Progenitor cell of endocrine pancreas (in vitro differentiated cells): ENCODE results near the gene CKLF. TPM values are rescaled to one million over a fixed set of nuclear protein-coding genes. Genes with fewer than 3 reads are reported as not detected.

ENCODE experiments used
- DNase-seq: peaks from one replicate; pipeline ENCODE4 v3.0.0; 2021; ENCODE audit warnings: low spot score; ENCODE audit not compliant: unreplicated experiment
- H3K27ac Mint-ChIP-seq: 2 replicates; pipeline ENCODE4 v1.8.0; 2021; ENCODE audit warnings: mild to moderate bottlenecking, moderate library complexity, mixed read lengths
- H3K27me3 Mint-ChIP-seq: 2 replicates; pipeline ENCODE4 v1.8.0; 2021; ENCODE audit warnings: mixed read lengths
- H3K36me3 Mint-ChIP-seq: 2 replicates; pipeline ENCODE4 v1.8.0; 2022; ENCODE audit warnings: mixed read lengths; ENCODE audit not compliant: insufficient read depth
- H3K4me1 Mint-ChIP-seq: 2 replicates; pipeline ENCODE4 v1.8.0; 2021; ENCODE audit warnings: low read depth, mixed read lengths
- H3K4me3 Mint-ChIP-seq: 2 replicates; pipeline ENCODE4 v1.8.0; 2021; ENCODE audit warnings: low read depth, mild to moderate bottlenecking, moderate library complexity, mixed read lengths
- H3K9me3 Mint-ChIP-seq: 2 replicates; pipeline ENCODE4 v1.8.0; 2021; ENCODE audit warnings: low read depth, mixed read lengths
- total RNA-seq: library from RNA; stranded (reverse); gene quantifications from 2 replicates; pipeline ENCODE4 v1.2.1, GENCODE V29; 2021
- TF ChIP-seq, protein P1 (sequence below): fragments of 200-600 bp; sonication (generic); IDR thresholded peaks from one replicate; pipeline ENCODE4 v1.5.0; 2021; ENCODE audit warnings: antibody characterized with exemption, mild to moderate bottlenecking; ENCODE audit not compliant: unreplicated experiment

CKLF gene
- total RNA-seq, 1 donor from 2014 or later, result 35.6 TPM

DNA sequence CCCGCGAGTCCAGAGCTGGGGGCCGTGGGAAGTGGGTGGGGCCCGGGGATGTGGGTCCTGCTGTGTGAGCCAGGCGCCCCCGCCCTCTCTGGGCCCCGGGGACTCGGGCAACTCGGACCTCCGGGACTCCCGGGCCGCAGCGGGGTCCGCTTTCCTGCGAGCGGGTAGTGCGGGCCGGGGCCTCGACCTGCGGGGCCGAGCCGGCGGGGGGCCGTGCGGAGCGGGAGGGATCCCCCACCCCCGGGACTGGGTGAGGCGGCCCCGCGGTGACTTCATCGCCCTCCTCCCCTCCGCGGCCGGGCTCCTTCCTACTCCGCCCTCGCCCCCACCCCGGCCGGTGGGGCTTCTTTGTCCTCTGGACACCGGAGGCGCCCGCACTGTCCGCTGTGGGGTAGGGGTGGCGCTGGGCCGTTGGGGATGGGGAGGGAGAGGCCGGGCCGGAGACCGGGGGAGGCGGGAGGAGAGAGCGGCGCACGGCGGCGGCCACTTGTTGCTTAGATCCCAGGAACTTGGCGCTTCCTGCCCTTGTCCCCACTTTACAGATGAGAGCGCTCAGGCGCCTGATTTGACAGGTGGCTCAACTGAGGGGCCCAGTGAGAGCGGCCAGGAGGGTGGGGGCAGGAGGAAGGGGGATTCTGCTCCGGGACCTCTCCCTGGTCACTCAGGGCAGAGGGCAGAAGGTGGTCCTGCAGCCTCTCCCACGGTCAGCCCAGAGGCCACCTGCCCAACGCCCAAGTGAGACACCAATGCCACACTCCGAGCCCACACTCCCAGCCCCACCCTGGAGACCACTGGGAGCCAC lies 53.0 kb downstream of the CKLF start:
- DNase-seq, result peak; percentile 48
- Mint-ChIP-seq H3K9me3 (no peaks in the 10 kb centered on the region), H3K4me1 (peaks cover 9% of the 10 kb centered on the region), H3K27me3 (no peaks in the 10 kb centered on the region), H3K4me3 (peak overlapping the region; percentile 66), H3K36me3 (no peaks in the 10 kb centered on the region), H3K27ac (no peak overlapping the region)
- TF ChIP-seq, protein P1, sequence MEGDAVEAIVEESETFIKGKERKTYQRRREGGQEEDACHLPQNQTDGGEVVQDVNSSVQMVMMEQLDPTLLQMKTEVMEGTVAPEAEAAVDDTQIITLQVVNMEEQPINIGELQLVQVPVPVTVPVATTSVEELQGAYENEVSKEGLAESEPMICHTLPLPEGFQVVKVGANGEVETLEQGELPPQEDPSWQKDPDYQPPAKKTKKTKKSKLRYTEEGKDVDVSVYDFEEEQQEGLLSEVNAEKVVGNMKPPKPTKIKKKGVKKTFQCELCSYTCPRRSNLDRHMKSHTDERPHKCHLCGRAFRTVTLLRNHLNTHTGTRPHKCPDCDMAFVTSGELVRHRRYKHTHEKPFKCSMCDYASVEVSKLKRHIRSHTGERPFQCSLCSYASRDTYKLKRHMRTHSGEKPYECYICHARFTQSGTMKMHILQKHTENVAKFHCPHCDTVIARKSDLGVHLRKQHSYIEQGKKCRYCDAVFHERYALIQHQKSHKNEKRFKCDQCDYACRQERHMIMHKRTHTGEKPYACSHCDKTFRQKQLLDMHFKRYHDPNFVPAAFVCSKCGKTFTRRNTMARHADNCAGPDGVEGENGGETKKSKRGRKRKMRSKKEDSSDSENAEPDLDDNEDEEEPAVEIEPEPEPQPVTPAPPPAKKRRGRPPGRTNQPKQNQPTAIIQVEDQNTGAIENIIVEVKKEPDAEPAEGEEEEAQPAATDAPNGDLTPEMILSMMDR, result no peak

DNA sequence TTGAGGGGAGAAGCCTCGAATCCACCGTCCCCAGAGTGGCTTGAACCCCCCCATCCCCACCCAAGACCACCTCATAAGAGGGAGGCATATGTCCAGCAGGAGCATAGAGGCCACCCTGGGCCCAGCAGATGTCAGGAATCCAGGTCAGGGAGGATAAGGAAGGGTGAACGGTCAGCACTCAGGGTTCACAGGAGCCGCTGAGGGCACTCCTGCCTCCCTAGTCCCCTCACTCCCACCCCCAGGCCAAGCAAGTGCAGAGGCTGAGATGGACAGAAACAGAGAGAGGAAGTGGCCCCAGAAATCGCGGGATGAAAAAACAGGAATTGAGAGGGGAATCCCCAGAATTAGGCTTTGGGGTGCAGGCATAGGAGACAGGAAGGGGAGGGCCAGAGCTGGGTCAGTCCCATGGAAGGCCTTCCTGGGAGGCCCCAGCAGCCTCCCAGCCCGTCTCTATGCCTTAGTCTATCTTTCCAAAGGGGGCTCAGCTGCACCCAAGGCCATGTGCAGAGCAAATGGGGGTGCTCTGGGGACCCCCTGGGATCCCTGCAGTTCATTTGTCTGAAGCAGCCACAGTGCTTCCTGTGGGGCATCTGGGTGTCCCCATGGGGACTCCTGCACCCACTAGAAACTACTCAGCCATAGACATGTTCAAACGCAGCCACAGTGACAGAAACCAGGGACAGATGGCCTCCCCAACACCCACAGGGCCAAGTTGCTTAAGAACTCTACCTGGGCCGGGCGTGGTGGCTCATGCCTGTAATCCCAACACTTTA lies 53.8 kb downstream of the CKLF start:
- peak overlapping the region; percentile 90 for H3K27ac Mint-ChIP-seq
- H3K9me3 Mint-ChIP-seq, result no peaks in the 10 kb centered on the region
- TF ChIP-seq, protein P1, result no peak
- H3K36me3 Mint-ChIP-seq, result peaks cover 4% of the 10 kb centered on the region
- H3K27me3 Mint-ChIP-seq, result no peaks in the 10 kb centered on the region
- H3K4me1 Mint-ChIP-seq, result peaks cover 9% of the 10 kb centered on the region
- no peak for DNase-seq
- H3K4me3 Mint-ChIP-seq, result peak overlapping the region; percentile 66

DNA sequence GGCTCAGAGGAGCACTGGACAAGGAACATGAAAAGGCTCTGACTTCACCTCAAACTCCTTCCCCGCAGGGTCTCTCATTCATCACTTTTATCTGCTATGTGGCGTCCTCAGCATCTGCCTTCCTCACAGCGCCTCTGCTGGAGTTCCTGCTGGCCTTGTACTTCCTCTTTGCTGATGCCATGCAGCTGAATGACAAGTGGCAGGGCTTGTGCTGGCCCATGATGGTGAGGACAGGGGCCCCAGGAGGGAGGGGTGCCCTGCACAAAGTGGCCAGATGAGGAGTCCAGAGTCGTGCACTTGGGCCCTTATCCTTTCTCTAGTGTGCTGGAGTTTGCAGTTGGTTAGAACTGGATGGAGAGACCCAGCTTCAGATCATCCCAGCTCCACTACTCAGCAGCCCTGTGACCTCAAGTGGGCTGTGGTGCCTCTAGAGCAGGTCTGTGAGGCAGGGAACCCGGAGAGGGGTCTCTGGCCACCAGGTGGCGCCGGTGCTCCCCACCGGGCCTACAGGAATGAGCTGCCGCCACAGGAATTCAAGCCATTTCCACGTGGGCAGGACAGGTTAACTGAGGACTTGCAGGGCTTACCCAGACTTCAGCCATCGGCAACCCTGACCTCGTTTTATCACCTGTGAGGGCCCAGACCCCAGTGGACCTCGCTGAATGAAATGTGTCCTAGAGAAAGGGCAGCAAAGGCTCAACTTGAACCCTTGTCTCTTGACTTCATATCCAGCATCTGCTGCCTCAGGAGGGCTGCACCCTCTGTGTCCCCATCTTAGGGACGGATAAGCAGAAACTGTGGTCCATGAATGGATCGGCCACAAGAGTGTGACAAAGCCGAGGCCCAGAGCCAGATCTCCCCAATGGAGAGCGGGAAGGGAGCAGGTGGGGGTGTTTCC lies 56.1 kb downstream of the CKLF start:
- H3K4me1 Mint-ChIP-seq, result peaks cover 6% of the 10 kb centered on the region
- H3K4me3 Mint-ChIP-seq, result peak overlapping the region; percentile 42
- TF ChIP-seq, protein P1, result peak; percentile 96
- H3K36me3 Mint-ChIP-seq, result peaks cover 10% of the 10 kb centered on the region
- H3K27me3 Mint-ChIP-seq, result no peaks in the 10 kb centered on the region
- no peaks in the 10 kb centered on the region for H3K9me3 Mint-ChIP-seq
- H3K27ac Mint-ChIP-seq, result peak overlapping the region; percentile 85
- peak; percentile 91 for DNase-seq

DNA sequence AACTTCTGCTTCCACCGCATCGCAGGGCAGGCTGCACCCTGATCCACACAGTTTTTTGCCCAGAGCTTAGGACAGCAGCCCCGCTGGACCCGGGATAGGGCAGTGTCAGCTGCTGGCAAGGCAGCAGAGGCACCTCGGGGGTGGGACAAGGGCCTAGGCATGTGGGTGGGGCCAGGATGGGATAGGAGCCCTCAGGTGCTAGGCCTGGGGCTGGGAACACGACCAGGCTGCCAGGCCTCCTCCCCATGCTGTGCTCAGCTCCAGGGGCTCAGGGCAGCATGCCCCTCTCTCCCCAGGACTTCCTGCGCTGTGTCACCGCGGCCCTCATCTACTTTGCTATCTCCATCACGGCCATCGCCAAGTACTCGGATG lies 56.7 kb downstream of the CKLF start:
- TF ChIP-seq, protein P1, result no peak
- Mint-ChIP-seq H3K9me3 (no peaks in the 10 kb centered on the region), H3K4me1 (peaks cover 1% of the 10 kb centered on the region), H3K4me3 (no peak overlapping the region), H3K27me3 (no peaks in the 10 kb centered on the region), H3K36me3 (peaks cover 11% of the 10 kb centered on the region), H3K27ac (no peak overlapping the region)
- DNase-seq, result no peak
